Naive B cell (primary cell): Measurements from ENCODE around the gene ANXA5. TPM values are rescaled to one million over a fixed set of nuclear protein-coding genes. Genes with fewer than 3 reads are reported as not detected.
"Not testable (repeated sequence)": the region's sequence is repeated elsewhere in the genome, so short reads cannot be mapped to it uniquely, and the experiment has no call there.

Experiments
- ATAC-seq, 2 donors: fragments of 150-1000 bp; cut with Tn5 transposase; 2 replicates each; pipeline ENCODE4 v1.10.0; 2021; ENCODE audit warnings: low read depth in 2 of 2, mild to moderate bottlenecking in 2 of 2, moderate library complexity in 2 of 2
- DNase-seq: peaks from one replicate; pipeline ENCODE4 v3.0.0; 2022
- H3K27ac Mint-ChIP-seq, 6 donors: one replicate each; pipeline ENCODE4 v1.8.0; 2020 to 2022; ENCODE audit warnings: mild to moderate bottlenecking in 6 of 6, mixed read lengths in 6 of 6, moderate library complexity in 5 of 6, inconsistent platforms in 2 of 6
- H3K27me3 Mint-ChIP-seq, 3 donors: one replicate each; pipeline ENCODE4 v1.8.0; 2021 to 2022; ENCODE audit warnings: mixed read lengths in 3 of 3, mild to moderate bottlenecking in 1 of 3
- H3K36me3 Mint-ChIP-seq, 2 donors: one replicate each; pipeline ENCODE4 v1.8.0; 2020 to 2022; ENCODE audit warnings: mixed read lengths in 2 of 2, inconsistent platforms in 1 of 2, mild to moderate bottlenecking in 1 of 2
- H3K4me1 Mint-ChIP-seq, 3 donors: one replicate each; pipeline ENCODE4 v1.8.0; 2020 to 2022; ENCODE audit warnings: mixed read lengths in 3 of 3, inconsistent platforms in 1 of 3, mild to moderate bottlenecking in 1 of 3, moderate library complexity in 1 of 3
- H3K4me3 Mint-ChIP-seq, 8 donors: one replicate each; pipeline ENCODE4 v1.8.0; 2020 to 2022; ENCODE audit warnings: mild to moderate bottlenecking in 8 of 8, mixed read lengths in 8 of 8, moderate library complexity in 8 of 8, inconsistent platforms in 2 of 8
- H3K9me3 Mint-ChIP-seq, 7 donors: one replicate each; pipeline ENCODE4 v1.8.0; 2020 to 2022; ENCODE audit warnings: mixed read lengths in 7 of 7, mild to moderate bottlenecking in 5 of 7, inconsistent platforms in 2 of 7, moderate library complexity in 1 of 7
- polyA plus RNA-seq, 6 donors: library from polyadenylated mRNA; unstranded; fragments of 300-500 nt; fragmentation: Illumina TruSeq; gene quantifications; one replicate each; pipeline ENCODE4 v1.2.3, GENCODE V29; 2021; ENCODE audit warnings: low read depth in 6 of 6

Gene ANXA5
- 100 to 1,000 TPM; 101 to 219 (median 118) TPM for polyA plus RNA-seq

- DNase-seq (peak; percentile 65), ATAC-seq (peak; percentile 83 to 87)
- Mint-ChIP-seq H3K4me3 (peak within 1 kb of the TSS; percentile 87 to 98 (median 96)), H3K36me3 (no peaks in the 10 kb centered on the region), H3K27me3 (peaks cover 17 to 21% (median 17%) of the 10 kb centered on the region in 3 donors), H3K9me3 (peaks cover 0 to under 1% (median 0%) of the 10 kb centered on the region in 7 donors), H3K27ac (peak within 1 kb of the TSS; percentile 83 to 96 (median 93)), H3K4me1 (peaks cover 15 to 22% (median 16%) of the 10 kb centered on the region in 3 donors)
Measured at GRCh38 chr4:121696581-121697461, at the start of gene ANXA5. Gene ANXA5 (minus strand): TSS chr4:121696980. CDS start chr4:121696589, 391 bp downstream.

GRCh38 chr4:121742794-121743193 lies 46.0 kb upstream of the ANXA5 start:
- Mint-ChIP-seq H3K4me1 (no peaks in the 10 kb centered on the region), H3K27me3 (peaks cover 12 to 31% (median 28%) of the 10 kb centered on the region in 3 donors), H3K4me3 (no peak overlapping the region), H3K9me3 (peaks cover 0 to 5% (median 0%) of the 10 kb centered on the region in 7 donors), H3K36me3 (no peaks in the 10 kb centered on the region), H3K27ac (no peak overlapping the region)
- no peak for ATAC-seq
- no peak for DNase-seq

- no peak for DNase-seq
- no peaks in the 10 kb centered on the region for H3K4me1 Mint-ChIP-seq
- H3K27ac Mint-ChIP-seq, result no peak overlapping the region
- H3K9me3 Mint-ChIP-seq, result peaks cover 0 to 5% (median 0%) of the 10 kb centered on the region in 7 donors
- H3K27me3 Mint-ChIP-seq, result peaks cover 9 to 33% (median 28%) of the 10 kb centered on the region in 3 donors
- no peak for ATAC-seq
- H3K36me3 Mint-ChIP-seq, result no peaks in the 10 kb centered on the region
- no peak overlapping the region for H3K4me3 Mint-ChIP-seq
Measured at GRCh38 chr4:121741751-121742150, 45.0 kb upstream of the ANXA5 start.

GRCh38 chr4:121740796-121741409 lies 44.1 kb upstream of the ANXA5 start:
- H3K4me1 Mint-ChIP-seq, result no peaks in the 10 kb centered on the region
- peaks cover 18 to 42% (median 36%) of the 10 kb centered on the region in 3 donors for H3K27me3 Mint-ChIP-seq
- DNase-seq, result no peak
- H3K4me3 Mint-ChIP-seq, result no peak overlapping the region
- H3K36me3 Mint-ChIP-seq, result no peaks in the 10 kb centered on the region
- peaks cover 0 to 5% (median 0%) of the 10 kb centered on the region in 7 donors for H3K9me3 Mint-ChIP-seq
- no peak overlapping the region for H3K27ac Mint-ChIP-seq
- no peak for ATAC-seq

- no peaks in the 10 kb centered on the region for H3K4me1 Mint-ChIP-seq
Measured at GRCh38 chr4:121739575-121739974, 42.8 kb upstream of the ANXA5 start.

GRCh38 chr4:121738780-121739535 lies 42.2 kb upstream of the ANXA5 start:
- ATAC-seq, result no peak
- Mint-ChIP-seq H3K36me3 (no peaks in the 10 kb centered on the region), H3K27ac (no peak overlapping the region), H3K4me1 (no peaks in the 10 kb centered on the region), H3K4me3 (no peak overlapping the region), H3K9me3 (no peaks in the 10 kb centered on the region), H3K27me3 (peaks cover 23 to 54% (median 39%) of the 10 kb centered on the region in 3 donors)
- DNase-seq, result no peak

More at GRCh38 chr4:121739575-121739974, 42.8 kb upstream of the ANXA5 start:
- Mint-ChIP-seq H3K4me3 (no peak overlapping the region), H3K36me3 (no peaks in the 10 kb centered on the region), H3K27me3 (peaks cover 23 to 54% (median 39%) of the 10 kb centered on the region in 3 donors), H3K27ac (no peak overlapping the region), H3K9me3 (no peaks in the 10 kb centered on the region)
- ATAC-seq, result no peak
- DNase-seq, result no peak

- Mint-ChIP-seq H3K4me1 (no peaks in the 10 kb centered on the region), H3K9me3 (no peaks in the 10 kb centered on the region), H3K4me3 (no peak overlapping the region), H3K27me3 (peaks cover 23 to 54% (median 39%) of the 10 kb centered on the region in 3 donors), H3K27ac (no peak overlapping the region), H3K36me3 (no peaks in the 10 kb centered on the region)
- DNase-seq, result no peak
- no peak for ATAC-seq
Measured at GRCh38 chr4:121737846-121738554, 41.2 kb upstream of the ANXA5 start.

- DNase-seq (no peak), ATAC-seq (no peak)
- no peak overlapping the region for H3K4me3 Mint-ChIP-seq
- H3K9me3 Mint-ChIP-seq, result no peaks in the 10 kb centered on the region
- H3K4me1 Mint-ChIP-seq, result no peaks in the 10 kb centered on the region
- H3K27me3 Mint-ChIP-seq, result peaks cover 30 to 61% (median 35%) of the 10 kb centered on the region in 3 donors
- no peak overlapping the region for H3K27ac Mint-ChIP-seq
- no peaks in the 10 kb centered on the region for H3K36me3 Mint-ChIP-seq
Measured at GRCh38 chr4:121736735-121737351, 40.1 kb upstream of the ANXA5 start.

- no peaks in the 10 kb centered on the region for H3K36me3 Mint-ChIP-seq
- no peak overlapping the region for H3K27ac Mint-ChIP-seq
- H3K4me1 Mint-ChIP-seq, result no peaks in the 10 kb centered on the region
- ATAC-seq (no peak), DNase-seq (no peak)
- peaks cover 22 to 47% (median 27%) of the 10 kb centered on the region in 3 donors for H3K27me3 Mint-ChIP-seq
- H3K9me3 Mint-ChIP-seq, result peaks cover 0 to 5% (median 0%) of the 10 kb centered on the region in 7 donors
- H3K4me3 Mint-ChIP-seq, result no peak overlapping the region
Measured at GRCh38 chr4:121734571-121734970, 37.8 kb upstream of the ANXA5 start.

GRCh38 chr4:121733942-121734341 lies 37.2 kb upstream of the ANXA5 start:
- ATAC-seq (no peak), DNase-seq (no peak)
- H3K27me3 Mint-ChIP-seq, result peaks cover 22 to 44% (median 27%) of the 10 kb centered on the region in 3 donors
- no peaks in the 10 kb centered on the region for H3K4me1 Mint-ChIP-seq
- peaks cover 0 to 5% (median 0%) of the 10 kb centered on the region in 7 donors for H3K9me3 Mint-ChIP-seq
- H3K36me3 Mint-ChIP-seq, result no peaks in the 10 kb centered on the region
- H3K4me3 Mint-ChIP-seq, result no peak overlapping the region
- H3K27ac Mint-ChIP-seq, result no peak overlapping the region

GRCh38 chr4:121729753-121730152 lies 33.0 kb upstream of the ANXA5 start:
- not testable (repeated sequence) for H3K4me1 Mint-ChIP-seq, H3K36me3 Mint-ChIP-seq, DNase-seq, ATAC-seq, H3K4me3 Mint-ChIP-seq, H3K9me3 Mint-ChIP-seq
- Mint-ChIP-seq H3K27me3 (peaks cover 10 to 12% (median 12%) of the 10 kb centered on the region in 3 donors), H3K27ac (peak overlapping the region in 1 of 6 donors; percentile 58)

- ATAC-seq (no peak), DNase-seq (no peak)
- no peaks in the 10 kb centered on the region for H3K36me3 Mint-ChIP-seq
- peaks cover 0 to 5% (median 0%) of the 10 kb centered on the region in 7 donors for H3K9me3 Mint-ChIP-seq
- no peaks in the 10 kb centered on the region for H3K4me1 Mint-ChIP-seq
- peaks cover 9 to 17% (median 12%) of the 10 kb centered on the region in 3 donors for H3K27me3 Mint-ChIP-seq
- no peak overlapping the region for H3K27ac Mint-ChIP-seq
- H3K4me3 Mint-ChIP-seq, result no peak overlapping the region
Measured at GRCh38 chr4:121728798-121729226, 32.0 kb upstream of the ANXA5 start.
